SK-N-SH (cell line): Measurements from ENCODE around the gene GRIA1.

ENCODE experiments used
- CTCF ChIP-seq: fragments of 200-600 bp; sonication (generic); IDR thresholded peaks from 2 replicates; pipeline ENCODE4 v1.6.1; 2017; ENCODE audit warnings: antibody characterized with exemption, mild to moderate bottlenecking, moderate library complexity
- ELF1 ChIP-seq: IDR thresholded peaks from 2 replicates; pipeline ENCODE4 v1.4.0; 2012
- FOXM1 ChIP-seq: IDR thresholded peaks from 2 replicates; pipeline ENCODE4 v1.4.0; 2012; ENCODE audit warnings: low read depth, mild to moderate bottlenecking
- MEF2A ChIP-seq: IDR thresholded peaks from 2 replicates; pipeline ENCODE4 v1.4.0; 2012; ENCODE audit warnings: low read depth, borderline replicate concordance
- POLR2AphosphoS5 ChIP-seq: IDR thresholded peaks from 2 replicates; pipeline ENCODE4 v1.6.1; 2012; ENCODE audit warnings: low read depth, low read length
- TF ChIP-seq, protein P1 (sequence below): fragments of 150-350 bp; IDR thresholded peaks from 2 replicates; pipeline ENCODE4 v1.6.1; 2017; ENCODE audit warnings: antibody characterized with exemption, low read length, low read depth, borderline replicate concordance

DNA sequence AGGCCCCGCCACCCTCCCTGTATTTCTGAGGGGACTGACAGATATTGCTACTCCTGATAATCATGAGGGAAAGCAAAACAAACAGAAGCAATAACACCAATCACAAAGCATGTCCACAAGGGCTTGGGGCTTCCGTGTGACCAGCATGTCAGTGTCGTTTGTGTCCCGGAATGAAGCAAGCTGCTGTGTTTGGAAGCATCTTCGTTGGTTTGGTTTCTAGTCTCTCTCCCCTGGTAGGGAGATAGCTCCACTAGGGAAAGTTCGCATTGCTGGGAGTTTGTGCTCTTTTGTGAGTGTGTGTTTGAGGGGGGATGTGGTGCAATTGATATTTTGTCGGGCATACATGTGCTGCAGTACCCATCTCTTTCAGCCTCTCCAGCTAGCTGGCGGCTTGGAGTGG, 1.4 kb downstream of the GRIA1 start:
- TF ChIP-seq POLR2AphosphoS5 (no peak), CTCF (no peak), ELF1 (no peak), FOXM1 (no peak), MEF2A (no peak)
- TF ChIP-seq, protein P1, sequence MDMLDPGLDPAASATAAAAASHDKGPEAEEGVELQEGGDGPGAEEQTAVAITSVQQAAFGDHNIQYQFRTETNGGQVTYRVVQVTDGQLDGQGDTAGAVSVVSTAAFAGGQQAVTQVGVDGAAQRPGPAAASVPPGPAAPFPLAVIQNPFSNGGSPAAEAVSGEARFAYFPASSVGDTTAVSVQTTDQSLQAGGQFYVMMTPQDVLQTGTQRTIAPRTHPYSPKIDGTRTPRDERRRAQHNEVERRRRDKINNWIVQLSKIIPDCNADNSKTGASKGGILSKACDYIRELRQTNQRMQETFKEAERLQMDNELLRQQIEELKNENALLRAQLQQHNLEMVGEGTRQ, result no peak
